IPS-18a (cell line): ENCODE measurements around the gene SELENOV.
A peak's percentile ranks its signal among the peaks of the same experiment; 100 is the strongest.

ENCODE experiments used
- H3K27ac ChIP-seq: one replicate; pipeline ENCODE4 v1.5.1; 2013; ENCODE audit warnings: low read length
- H3K27me3 ChIP-seq: one replicate; pipeline ENCODE4 v1.6.1; 2013; ENCODE audit warnings: mild to moderate bottlenecking, low read length; ENCODE audit not compliant: control insufficient read depth, insufficient read depth
- H3K36me3 ChIP-seq: one replicate; pipeline ENCODE4 v1.6.1; 2013; ENCODE audit warnings: low read depth, low read length; ENCODE audit not compliant: control insufficient read depth
- H3K4me1 ChIP-seq: one replicate; pipeline ENCODE4 v1.6.1; 2013; ENCODE audit warnings: low read depth, low read length; ENCODE audit not compliant: control insufficient read depth
- H3K4me3 ChIP-seq: one replicate; pipeline ENCODE4 v1.5.1; 2013; ENCODE audit warnings: low read length
- H3K9ac ChIP-seq: one replicate; pipeline ENCODE4 v1.6.1; 2013; ENCODE audit warnings: mild to moderate bottlenecking, low read length, moderate library complexity
- H3K9me3 ChIP-seq: one replicate; pipeline ENCODE4 v1.6.1; 2013; ENCODE audit warnings: low read depth, low read length; ENCODE audit not compliant: control insufficient read depth

Gene SELENOV

GRCh38 chr19:39508629-39509028 lies 6.3 kb upstream of the SELENOV start:
- H3K4me1 ChIP-seq: no peaks in the 10 kb centered on the region
- H3K9me3 ChIP-seq: no peaks in the 10 kb centered on the region
- peaks cover 73% of the 10 kb centered on the region for H3K27me3 ChIP-seq
- H3K27ac ChIP-seq: no peak overlapping the region
- no peak overlapping the region for H3K4me3 ChIP-seq
- H3K9ac ChIP-seq: no peak overlapping the region
- H3K36me3 ChIP-seq: no peaks in the 10 kb centered on the region

- peaks cover 73% of the 10 kb centered on the region for H3K27me3 ChIP-seq
Measured at GRCh38 chr19:39509233-39509632, 5.7 kb upstream of the SELENOV start.

DNA sequence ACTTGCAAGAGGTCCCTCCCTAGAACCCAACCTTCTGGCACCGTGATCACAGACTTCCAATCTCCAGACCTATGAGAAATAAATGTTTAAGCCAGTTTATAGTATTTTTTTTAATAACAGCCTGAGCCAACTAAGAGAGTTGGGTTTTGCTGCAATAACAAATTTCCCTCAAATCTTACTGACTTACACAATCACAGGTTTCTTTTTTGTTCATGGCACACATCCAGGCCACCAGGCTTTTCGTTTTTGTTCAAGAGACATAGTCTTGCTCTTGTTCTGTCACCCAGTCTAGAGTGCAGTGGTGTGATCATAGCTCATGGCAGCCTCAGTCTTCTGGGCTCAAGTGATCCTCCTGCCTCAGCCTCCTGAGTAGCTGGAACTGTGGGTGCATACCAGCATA lies 2.0 kb upstream of the SELENOV start:
- no peaks in the 10 kb centered on the region for H3K36me3 ChIP-seq
- no peak overlapping the region for H3K27ac ChIP-seq
- H3K4me1 ChIP-seq: peaks cover 3% of the 10 kb centered on the region
- peaks cover 58% of the 10 kb centered on the region for H3K27me3 ChIP-seq
- H3K4me3 ChIP-seq: no peak overlapping the region
- no peaks in the 10 kb centered on the region for H3K9me3 ChIP-seq
- H3K9ac ChIP-seq: no peak overlapping the region

More at GRCh38 chr19:39509233-39509632, 5.7 kb upstream of the SELENOV start:
- Histone ChIP-seq H3K36me3 (no peaks in the 10 kb centered on the region), H3K9me3 (no peaks in the 10 kb centered on the region), H3K9ac (no peak overlapping the region), H3K27ac (no peak overlapping the region), H3K4me1 (no peaks in the 10 kb centered on the region), H3K4me3 (no peak overlapping the region)

GRCh38 chr19:39515551-39516191 lies 732 bp downstream of the SELENOV start:
- H3K4me3 ChIP-seq: peak overlapping the region; percentile 90
- H3K4me1 ChIP-seq: peaks cover 3% of the 10 kb centered on the region
- peaks cover 3% of the 10 kb centered on the region for H3K36me3 ChIP-seq
- H3K27me3 ChIP-seq: peaks cover 42% of the 10 kb centered on the region
- H3K9me3 ChIP-seq: no peaks in the 10 kb centered on the region
- H3K9ac ChIP-seq: peak overlapping the region; percentile 78
- H3K27ac ChIP-seq: peak overlapping the region; percentile 53

GRCh38 chr19:39516270-39516669 lies 1.3 kb downstream of the SELENOV start:
- Histone ChIP-seq H3K4me1 (peaks cover 3% of the 10 kb centered on the region), H3K36me3 (peaks cover 3% of the 10 kb centered on the region), H3K4me3 (peak overlapping the region; percentile 90), H3K27ac (no peak overlapping the region), H3K9ac (peak overlapping the region; percentile 78), H3K9me3 (no peaks in the 10 kb centered on the region), H3K27me3 (peaks cover 42% of the 10 kb centered on the region)

DNA sequence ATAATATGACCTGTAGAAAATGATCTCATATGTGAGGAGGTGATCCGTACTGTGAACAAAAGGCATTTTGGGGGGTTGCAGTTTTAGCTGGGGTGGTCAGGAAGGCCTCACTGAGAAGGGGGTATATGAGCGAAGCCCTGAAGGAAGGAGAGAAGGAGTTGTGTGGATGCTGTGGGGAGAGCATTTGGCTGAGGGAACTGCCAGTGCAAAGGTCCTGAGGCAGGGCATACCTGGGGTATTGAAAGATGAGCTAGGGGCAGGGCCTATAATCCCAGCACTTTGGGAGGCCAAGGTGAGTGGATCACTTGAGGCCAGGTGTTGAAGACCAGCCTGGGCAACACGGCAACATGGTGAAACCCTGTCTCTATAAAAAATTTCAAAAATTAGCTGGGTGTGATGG lies 2.5 kb downstream of the SELENOV start:
- Histone ChIP-seq H3K27me3 (peaks cover 40% of the 10 kb centered on the region), H3K4me3 (no peak overlapping the region), H3K4me1 (peaks cover 3% of the 10 kb centered on the region), H3K9ac (no peak overlapping the region), H3K27ac (no peak overlapping the region), H3K9me3 (no peaks in the 10 kb centered on the region), H3K36me3 (peaks cover 3% of the 10 kb centered on the region)

- Histone ChIP-seq H3K27ac (no peak overlapping the region), H3K36me3 (peaks cover 3% of the 10 kb centered on the region), H3K27me3 (peaks cover 30% of the 10 kb centered on the region), H3K9me3 (no peaks in the 10 kb centered on the region), H3K4me3 (peak overlapping the region; percentile 19), H3K4me1 (peaks cover 3% of the 10 kb centered on the region), H3K9ac (no peak overlapping the region)
Measured at GRCh38 chr19:39518458-39518857, 3.5 kb downstream of the SELENOV start.

DNA sequence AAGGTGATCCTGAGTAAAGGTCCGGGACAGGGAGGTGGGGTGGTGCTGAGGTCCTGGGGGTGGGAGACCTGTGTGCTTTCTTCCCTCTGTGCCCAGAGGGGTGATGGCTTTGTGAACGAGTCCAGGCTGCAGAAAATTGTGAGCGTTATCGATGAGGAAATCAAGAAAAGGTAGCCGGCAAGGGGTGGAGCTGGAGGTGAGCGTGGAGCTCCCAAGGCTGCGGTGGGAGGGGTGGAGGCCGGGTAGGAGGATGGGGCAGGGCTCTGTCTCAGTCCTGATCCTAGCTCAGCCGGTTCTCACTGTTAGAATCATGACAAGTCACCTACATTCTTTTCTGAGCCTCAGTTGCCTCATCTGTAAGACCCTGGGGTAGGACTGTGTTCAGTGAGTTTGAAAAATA lies 4.0 kb downstream of the SELENOV start:
- Histone ChIP-seq H3K36me3 (peaks cover 3% of the 10 kb centered on the region), H3K27ac (no peak overlapping the region), H3K27me3 (peaks cover 25% of the 10 kb centered on the region), H3K9me3 (no peaks in the 10 kb centered on the region), H3K4me3 (peak overlapping the region; percentile 19), H3K9ac (no peak overlapping the region), H3K4me1 (peaks cover 3% of the 10 kb centered on the region)

DNA sequence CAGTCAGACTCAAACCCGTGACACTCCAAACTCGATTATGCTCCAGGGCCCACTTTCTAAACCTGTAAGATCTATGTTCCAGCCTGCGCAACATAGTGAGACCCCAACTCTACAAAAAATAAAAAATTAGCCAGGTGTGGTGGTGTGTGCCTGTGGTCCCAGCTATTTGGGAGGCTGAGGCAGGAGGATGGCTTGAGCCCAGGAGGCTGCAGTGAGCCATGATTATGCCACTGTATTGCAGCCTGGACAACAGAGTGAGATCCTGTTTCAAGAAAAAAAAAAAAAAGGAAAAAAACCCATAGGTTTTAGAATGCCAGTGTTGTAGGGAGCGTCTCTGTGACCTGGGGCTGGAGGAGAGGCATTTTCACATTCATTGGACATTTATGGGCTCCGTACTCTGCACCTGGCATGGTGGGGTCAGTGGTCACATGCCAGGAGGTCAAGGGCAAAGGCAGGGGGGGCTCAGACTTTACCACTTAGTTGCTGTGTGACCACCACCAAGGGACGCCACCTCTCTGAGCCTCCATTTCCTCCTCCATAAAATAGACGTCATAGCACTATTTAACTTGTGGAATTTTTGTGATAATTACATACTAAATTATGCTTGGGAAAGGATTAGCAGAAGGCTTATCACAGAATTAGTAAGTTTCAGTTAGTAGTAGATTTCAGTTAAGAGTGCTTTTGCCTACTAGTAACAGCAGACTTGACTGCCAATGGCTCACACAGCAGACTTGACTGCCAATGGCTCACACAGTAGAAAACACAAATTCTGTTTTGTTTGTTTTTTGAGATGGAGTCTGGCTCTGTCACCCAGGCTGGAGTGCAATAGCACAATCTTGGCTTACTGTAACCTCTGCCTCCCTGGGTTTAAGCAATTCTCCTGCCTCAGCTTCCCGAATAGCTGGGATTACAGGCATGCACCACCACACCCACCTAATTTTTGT lies 5.9 kb downstream of the SELENOV start:
- Histone ChIP-seq H3K4me1 (peaks cover 3% of the 10 kb centered on the region), H3K4me3 (no peak overlapping the region), H3K9me3 (no peaks in the 10 kb centered on the region), H3K36me3 (peaks cover 3% of the 10 kb centered on the region), H3K27me3 (peaks cover 6% of the 10 kb centered on the region), H3K27ac (no peak overlapping the region), H3K9ac (no peak overlapping the region)

DNA sequence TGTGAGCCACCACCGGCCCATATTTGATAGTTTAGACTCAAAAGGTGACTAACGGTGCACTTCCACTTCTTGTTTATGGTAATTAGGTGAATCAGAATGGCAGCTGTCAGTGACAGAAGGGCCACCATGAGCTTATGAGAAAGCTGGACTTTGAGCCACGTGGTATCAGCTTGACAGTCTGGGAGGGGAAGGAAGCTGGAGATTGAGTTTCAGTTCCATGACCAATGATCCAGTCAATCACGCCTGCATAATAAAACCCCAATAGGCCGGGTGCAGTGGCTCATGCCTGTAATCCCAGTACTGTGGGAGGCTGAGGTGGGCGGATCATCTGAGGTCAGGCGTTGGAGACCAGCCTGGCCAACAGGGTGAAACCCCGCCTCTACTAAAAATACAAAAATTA lies 9.6 kb downstream of the SELENOV start:
- no peaks in the 10 kb centered on the region for H3K9me3 ChIP-seq
- no peaks in the 10 kb centered on the region for H3K4me1 ChIP-seq
- H3K9ac ChIP-seq: no peak overlapping the region
- H3K36me3 ChIP-seq: peaks cover 3% of the 10 kb centered on the region
- no peak overlapping the region for H3K4me3 ChIP-seq
- H3K27me3 ChIP-seq: no peaks in the 10 kb centered on the region
- no peak overlapping the region for H3K27ac ChIP-seq

- H3K9me3 ChIP-seq: no peaks in the 10 kb centered on the region
- H3K9ac ChIP-seq: no peak overlapping the region
- peaks cover 3% of the 10 kb centered on the region for H3K36me3 ChIP-seq
- no peaks in the 10 kb centered on the region for H3K4me1 ChIP-seq
- no peak overlapping the region for H3K27ac ChIP-seq
- no peaks in the 10 kb centered on the region for H3K27me3 ChIP-seq
- H3K4me3 ChIP-seq: no peak overlapping the region
Measured at GRCh38 chr19:39525205-39525604, 10.3 kb downstream of the SELENOV start.
